DND-41 (cell line): ENCODE results near the gene SLC26A11.

Source experiments
- ATAC-seq: fragments of 200-7000 bp; cut with Tn5 transposase; 3 replicates; pipeline ENCODE4 v1.9.1; 2021; ENCODE audit warnings: low read depth; ENCODE audit not compliant: insufficient read depth
- DNase-seq: peaks from one replicate; pipeline ENCODE4 v3.0.0-alpha.2; 2020
- H2AFZ ChIP-seq: 2 replicates; pipeline ENCODE4 v1.6.0; 2012; ENCODE audit warnings: low read depth, low read length
- H3K27ac ChIP-seq: 2 replicates; pipeline ENCODE4 v1.5.1; 2012; ENCODE audit warnings: low read length, inconsistent platforms
- H3K27me3 ChIP-seq: fragments of 200-600 bp; sonication (generic); 2 replicates; pipeline ENCODE4 v1.6.0; 2012; ENCODE audit warnings: low read length, mild to moderate bottlenecking, inconsistent platforms; ENCODE audit not compliant: insufficient read depth, poor library complexity
- H3K36me3 ChIP-seq: 2 replicates; pipeline ENCODE4 v1.5.1; 2012; ENCODE audit warnings: low read length, inconsistent platforms; ENCODE audit not compliant: insufficient read depth
- H3K4me1 ChIP-seq: 2 replicates; pipeline ENCODE4 v1.5.1; 2012; ENCODE audit warnings: mild to moderate bottlenecking, low read length; ENCODE audit not compliant: insufficient read depth
- H3K4me2 ChIP-seq: 2 replicates; pipeline ENCODE4 v1.6.0; 2012; ENCODE audit warnings: mild to moderate bottlenecking, moderate library complexity, low read length, inconsistent platforms; ENCODE audit not compliant: insufficient read depth
- H3K4me3 ChIP-seq, 2 experiments: fragments of 200-600 bp in 1 of 2; shearing (Covaris generic) in 1 of 2; 2 replicates each; pipeline ENCODE4 v1.5.1; 2012 to 2016; ENCODE audit warnings: inconsistent platforms in 2 of 2, low read length in 2 of 2, mild to moderate bottlenecking in 2 of 2, low read depth in 1 of 2, moderate library complexity in 1 of 2
- H3K79me2 ChIP-seq: 2 replicates; pipeline ENCODE4 v1.6.0; 2012; ENCODE audit warnings: low read length, inconsistent platforms; ENCODE audit not compliant: insufficient read depth
- H3K9ac ChIP-seq: 2 replicates; pipeline ENCODE4 v1.6.0; 2012; ENCODE audit warnings: low read depth, mild to moderate bottlenecking, inconsistent platforms, low read length, moderate library complexity
- H3K9me3 ChIP-seq: 2 replicates; pipeline ENCODE4 v1.5.1; 2012; ENCODE audit warnings: low read length, moderate library complexity, mild to moderate bottlenecking, inconsistent platforms; ENCODE audit not compliant: insufficient read depth, severe bottlenecking
- H4K20me1 ChIP-seq: 2 replicates; pipeline ENCODE4 v1.6.0; 2012; ENCODE audit warnings: low read length; ENCODE audit not compliant: insufficient read depth
- EZH2 ChIP-seq: IDR thresholded peaks from 3 replicates; pipeline ENCODE4 v1.6.1; 2012; ENCODE audit warnings: borderline replicate concordance, low read depth, mild to moderate bottlenecking, moderate library complexity, low read length, inconsistent platforms; ENCODE audit not compliant: severe bottlenecking
- TF ChIP-seq, protein P1 (sequence below): IDR thresholded peaks from 2 replicates; pipeline ENCODE4 v1.5.1; 2012; ENCODE audit warnings: borderline replicate concordance, low read length, moderate library complexity, mild to moderate bottlenecking; ENCODE audit not compliant: poor library complexity, severe bottlenecking; ENCODE audit errors: extremely low read depth

SLC26A11 gene

GRCh38 chr17:80269405-80269807 lies 49.2 kb downstream of the SLC26A11 start:
- H3K9ac ChIP-seq, result no peak overlapping the region

DNA sequence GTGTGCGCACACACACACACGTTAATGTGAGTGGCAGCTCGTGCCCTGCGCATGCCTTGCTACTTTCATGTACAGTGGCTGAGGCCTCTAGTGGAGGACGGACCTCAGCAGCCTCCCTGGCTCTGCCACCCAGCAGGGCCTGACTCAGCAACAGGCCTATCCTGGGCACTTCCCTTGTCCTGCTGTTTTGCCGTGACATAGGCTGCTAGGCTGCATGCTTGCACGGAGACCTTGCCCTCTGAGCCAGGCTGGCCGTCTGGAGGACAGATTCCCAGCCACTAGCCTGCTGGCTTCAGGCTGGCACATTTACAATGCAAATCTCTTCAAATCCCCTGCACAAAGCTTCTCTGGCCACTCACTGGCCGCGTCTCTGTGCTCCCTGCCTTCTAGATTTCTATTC lies 49.9 kb downstream of the SLC26A11 start:
- no peak overlapping the region for H3K4me3 ChIP-seq
- peaks cover 63% of the 10 kb centered on the region for H3K36me3 ChIP-seq
- ATAC-seq (no peak), DNase-seq (no peak)
- H3K27ac ChIP-seq, result peak overlapping the region; percentile 11; the same call in 1 of the 2 replicates
- H3K27me3 ChIP-seq, result no peaks in the 10 kb centered on the region
- H3K9me3 ChIP-seq, result no peaks in the 10 kb centered on the region
- no peak overlapping the region for H2AFZ ChIP-seq
- peaks cover 41% of the 10 kb centered on the region for H4K20me1 ChIP-seq
- H3K79me2 ChIP-seq, result peaks cover 63% of the 10 kb centered on the region
- no peak for TF ChIP-seq EZH2
- TF ChIP-seq, protein P1, sequence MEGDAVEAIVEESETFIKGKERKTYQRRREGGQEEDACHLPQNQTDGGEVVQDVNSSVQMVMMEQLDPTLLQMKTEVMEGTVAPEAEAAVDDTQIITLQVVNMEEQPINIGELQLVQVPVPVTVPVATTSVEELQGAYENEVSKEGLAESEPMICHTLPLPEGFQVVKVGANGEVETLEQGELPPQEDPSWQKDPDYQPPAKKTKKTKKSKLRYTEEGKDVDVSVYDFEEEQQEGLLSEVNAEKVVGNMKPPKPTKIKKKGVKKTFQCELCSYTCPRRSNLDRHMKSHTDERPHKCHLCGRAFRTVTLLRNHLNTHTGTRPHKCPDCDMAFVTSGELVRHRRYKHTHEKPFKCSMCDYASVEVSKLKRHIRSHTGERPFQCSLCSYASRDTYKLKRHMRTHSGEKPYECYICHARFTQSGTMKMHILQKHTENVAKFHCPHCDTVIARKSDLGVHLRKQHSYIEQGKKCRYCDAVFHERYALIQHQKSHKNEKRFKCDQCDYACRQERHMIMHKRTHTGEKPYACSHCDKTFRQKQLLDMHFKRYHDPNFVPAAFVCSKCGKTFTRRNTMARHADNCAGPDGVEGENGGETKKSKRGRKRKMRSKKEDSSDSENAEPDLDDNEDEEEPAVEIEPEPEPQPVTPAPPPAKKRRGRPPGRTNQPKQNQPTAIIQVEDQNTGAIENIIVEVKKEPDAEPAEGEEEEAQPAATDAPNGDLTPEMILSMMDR, result no peak
- H3K9ac ChIP-seq, result no peak overlapping the region
- H3K4me2 ChIP-seq, result no peak overlapping the region
- peaks cover 10% of the 10 kb centered on the region for H3K4me1 ChIP-seq

More at GRCh38 chr17:80269405-80269807, 49.2 kb downstream of the SLC26A11 start:
- TF ChIP-seq EZH2, result no peak
- TF ChIP-seq, protein P1, result no peak
- Histone ChIP-seq H3K27ac (no peak overlapping the region), H2AFZ (no peak overlapping the region), H3K4me3 (no peak overlapping the region), H3K36me3 (peaks cover 59% of the 10 kb centered on the region), H4K20me1 (peaks cover 37% of the 10 kb centered on the region), H3K4me1 (peaks cover 16% of the 10 kb centered on the region), H3K9me3 (no peaks in the 10 kb centered on the region), H3K79me2 (peaks cover 66% of the 10 kb centered on the region), H3K4me2 (no peak overlapping the region), H3K27me3 (no peaks in the 10 kb centered on the region)
- DNase-seq (no peak), ATAC-seq (no peak)

DNA sequence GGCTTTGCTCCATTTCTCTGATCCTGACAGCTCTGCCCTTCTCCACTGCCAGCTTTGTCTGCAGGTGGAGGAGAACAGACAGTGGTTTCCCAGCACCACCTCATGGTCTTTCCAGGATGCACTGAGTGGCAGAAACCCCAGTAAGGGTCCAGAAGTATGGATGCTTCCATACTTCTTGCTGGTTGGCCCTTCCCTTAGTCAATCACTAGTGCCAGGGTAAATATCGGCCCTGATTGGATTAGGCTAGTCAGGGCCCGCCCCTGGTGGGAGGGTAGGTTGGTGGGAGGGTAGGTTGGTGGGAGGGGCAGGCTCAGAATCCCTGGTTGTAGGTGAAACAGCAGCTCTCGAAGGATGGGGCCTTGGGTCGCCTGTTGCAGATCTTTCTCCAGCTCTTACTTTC lies 50.6 kb downstream of the SLC26A11 start:
- Histone ChIP-seq H3K27ac (no peak overlapping the region), H3K9ac (no peak overlapping the region), H3K4me2 (no peak overlapping the region), H3K36me3 (peaks cover 58% of the 10 kb centered on the region), H3K79me2 (peaks cover 57% of the 10 kb centered on the region), H2AFZ (no peak overlapping the region), H4K20me1 (peaks cover 41% of the 10 kb centered on the region), H3K4me3 (no peak overlapping the region), H3K9me3 (no peaks in the 10 kb centered on the region), H3K27me3 (no peaks in the 10 kb centered on the region), H3K4me1 (peaks cover 2% of the 10 kb centered on the region; the same call in 1 of the 2 replicates)
- ATAC-seq (peak; percentile 79), DNase-seq (peak; percentile 58)
- no peak for TF ChIP-seq EZH2
- TF ChIP-seq, protein P1, result peak; percentile 23
